ENCODE data around the gene PTPN13. TPM values are rescaled to one million over a fixed set of nuclear protein-coding genes. Genes with fewer than 3 reads are reported as not detected.

The PTPN13 gene
- total RNA-seq, 4 donors from 2014 or later, result 7.9 to 13.7 (median 9.4) TPM

DNA sequence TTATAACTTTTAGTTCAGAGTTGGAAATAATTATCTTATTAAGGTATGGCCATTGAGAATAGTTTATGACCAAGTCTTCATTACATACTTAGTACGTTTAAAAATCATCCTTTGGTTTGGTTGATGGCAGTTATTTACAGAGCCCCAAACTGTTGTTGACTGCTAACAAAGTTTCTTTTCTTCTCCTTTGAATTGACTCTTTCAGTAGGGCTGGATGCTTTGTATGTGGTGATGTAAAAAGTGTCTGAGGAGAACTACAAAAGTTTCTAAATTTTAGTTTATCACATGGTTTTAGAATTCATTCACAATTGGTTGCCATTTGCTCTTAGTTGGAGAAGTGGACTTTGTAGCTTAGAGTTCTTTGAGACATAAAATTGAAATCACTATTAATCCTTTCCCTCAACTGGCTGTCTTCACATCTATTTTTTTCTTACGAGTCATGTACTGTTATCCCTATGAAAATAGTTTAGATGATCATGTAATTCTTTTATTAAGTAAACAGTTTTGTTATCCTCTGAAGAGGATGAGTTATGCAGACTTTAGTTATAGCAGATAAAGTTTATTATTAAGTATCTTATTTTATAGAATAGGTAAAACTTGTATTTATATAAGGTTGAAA lies 14.8 kb downstream of the PTPN13 start:
- no peaks in the 10 kb centered on the region for H3K27me3 ChIP-seq
- H3K27ac ChIP-seq (replicated peaks in 1 of 4), result no peak overlapping the region
- WGBS, result 85% methylated on average over 2 of the region's 2 CpGs
- no peak for DNase-seq (ENCODE audit: extremely low spot score)
- H3K36me3 ChIP-seq, result no peaks in the 10 kb centered on the region
- intact Hi-C loops (cut with DNase I), result no loop called here
- H3K4me1 ChIP-seq, result no peaks in the 10 kb centered on the region
- no peak overlapping the region for H3K4me3 ChIP-seq
- no peak for TF ChIP-seq POLR2A (IDR thresholded peaks at IDR 0.05; ENCODE audit: low read depth)
- TF ChIP-seq POLR2AphosphoS5 (IDR thresholded peaks at IDR 0.05), result no peak
- no peak for TF ChIP-seq EP300 (IDR thresholded peaks at IDR 0.05)
- TF ChIP-seq, protein P1, sequence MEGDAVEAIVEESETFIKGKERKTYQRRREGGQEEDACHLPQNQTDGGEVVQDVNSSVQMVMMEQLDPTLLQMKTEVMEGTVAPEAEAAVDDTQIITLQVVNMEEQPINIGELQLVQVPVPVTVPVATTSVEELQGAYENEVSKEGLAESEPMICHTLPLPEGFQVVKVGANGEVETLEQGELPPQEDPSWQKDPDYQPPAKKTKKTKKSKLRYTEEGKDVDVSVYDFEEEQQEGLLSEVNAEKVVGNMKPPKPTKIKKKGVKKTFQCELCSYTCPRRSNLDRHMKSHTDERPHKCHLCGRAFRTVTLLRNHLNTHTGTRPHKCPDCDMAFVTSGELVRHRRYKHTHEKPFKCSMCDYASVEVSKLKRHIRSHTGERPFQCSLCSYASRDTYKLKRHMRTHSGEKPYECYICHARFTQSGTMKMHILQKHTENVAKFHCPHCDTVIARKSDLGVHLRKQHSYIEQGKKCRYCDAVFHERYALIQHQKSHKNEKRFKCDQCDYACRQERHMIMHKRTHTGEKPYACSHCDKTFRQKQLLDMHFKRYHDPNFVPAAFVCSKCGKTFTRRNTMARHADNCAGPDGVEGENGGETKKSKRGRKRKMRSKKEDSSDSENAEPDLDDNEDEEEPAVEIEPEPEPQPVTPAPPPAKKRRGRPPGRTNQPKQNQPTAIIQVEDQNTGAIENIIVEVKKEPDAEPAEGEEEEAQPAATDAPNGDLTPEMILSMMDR (IDR thresholded peaks at IDR 0.05), result no peak
- H3K9me3 ChIP-seq, result no peaks in the 10 kb centered on the region

DNA sequence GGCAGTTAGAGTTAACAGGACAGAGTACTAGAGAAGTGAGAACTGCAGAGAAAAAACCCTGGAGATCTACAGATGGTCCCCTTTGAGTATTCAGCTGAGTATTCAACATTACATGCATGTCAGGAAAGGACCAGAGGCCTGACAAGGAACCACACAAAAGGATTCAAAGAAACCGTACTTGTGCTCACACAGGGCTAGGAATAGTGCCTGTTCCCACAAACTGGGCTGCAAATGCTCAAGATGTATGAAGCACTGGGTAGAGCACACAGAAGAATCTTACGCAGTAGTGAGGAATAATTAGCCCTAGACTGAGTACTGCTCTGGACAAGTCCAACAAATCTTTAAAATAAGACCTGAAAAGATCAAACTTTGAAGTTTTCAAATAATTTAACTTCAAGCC lies 17.6 kb downstream of the PTPN13 start:
- no peak overlapping the region for H3K4me3 ChIP-seq
- H3K36me3 ChIP-seq, result no peaks in the 10 kb centered on the region
- intact Hi-C loops (cut with DNase I), result no loop called here
- no peak overlapping the region for H3K27ac ChIP-seq (replicated peaks in 1 of 4)
- 100% methylated on average over 2 of the region's 2 CpGs for WGBS
- no peaks in the 10 kb centered on the region for H3K9me3 ChIP-seq
- H3K27me3 ChIP-seq, result no peaks in the 10 kb centered on the region
- TF ChIP-seq POLR2AphosphoS5 (IDR thresholded peaks at IDR 0.05), result no peak
- TF ChIP-seq POLR2A (IDR thresholded peaks at IDR 0.05; ENCODE audit: low read depth), result no peak
- TF ChIP-seq, protein P1 (IDR thresholded peaks at IDR 0.05), result no peak
- TF ChIP-seq EP300 (IDR thresholded peaks at IDR 0.05), result no peak
- DNase-seq (ENCODE audit: extremely low spot score), result no peak
- no peaks in the 10 kb centered on the region for H3K4me1 ChIP-seq

DNA sequence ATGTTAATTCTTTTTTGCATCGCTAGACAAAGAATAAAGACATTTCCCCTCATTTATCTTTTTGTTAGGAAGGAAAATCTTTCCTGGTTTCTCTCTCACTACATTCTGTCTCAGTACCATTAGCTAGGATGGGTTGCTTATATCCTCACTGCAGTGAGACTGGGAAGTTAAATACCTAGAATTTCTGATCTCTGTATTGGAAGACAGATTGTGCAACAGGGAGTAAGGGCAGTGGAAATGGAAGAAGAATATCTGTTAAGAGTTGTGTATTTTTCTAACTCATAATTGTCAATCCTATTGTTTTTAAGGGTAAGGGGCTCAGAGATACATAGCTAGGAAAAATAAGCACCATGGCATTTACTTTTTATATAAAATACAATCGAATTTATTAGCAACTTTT lies 19.6 kb downstream of the PTPN13 start:
- no peak for DNase-seq (ENCODE audit: extremely low spot score)
- Histone ChIP-seq H3K9me3 (no peaks in the 10 kb centered on the region), H3K4me3 (no peak overlapping the region), H3K27me3 (no peaks in the 10 kb centered on the region), H3K27ac (replicated peaks in 1 of 4) (no peak overlapping the region), H3K36me3 (no peaks in the 10 kb centered on the region), H3K4me1 (no peaks in the 10 kb centered on the region)
- intact Hi-C loops (cut with DNase I), result no loop called here
- TF ChIP-seq EP300 (IDR thresholded peaks at IDR 0.05) (no peak), POLR2AphosphoS5 (IDR thresholded peaks at IDR 0.05) (no peak), POLR2A (IDR thresholded peaks at IDR 0.05; ENCODE audit: low read depth) (no peak)
- TF ChIP-seq, protein P1 (IDR thresholded peaks at IDR 0.05), result no peak
- WGBS, result 93% methylated on average over 2 of the region's 2 CpGs

DNA sequence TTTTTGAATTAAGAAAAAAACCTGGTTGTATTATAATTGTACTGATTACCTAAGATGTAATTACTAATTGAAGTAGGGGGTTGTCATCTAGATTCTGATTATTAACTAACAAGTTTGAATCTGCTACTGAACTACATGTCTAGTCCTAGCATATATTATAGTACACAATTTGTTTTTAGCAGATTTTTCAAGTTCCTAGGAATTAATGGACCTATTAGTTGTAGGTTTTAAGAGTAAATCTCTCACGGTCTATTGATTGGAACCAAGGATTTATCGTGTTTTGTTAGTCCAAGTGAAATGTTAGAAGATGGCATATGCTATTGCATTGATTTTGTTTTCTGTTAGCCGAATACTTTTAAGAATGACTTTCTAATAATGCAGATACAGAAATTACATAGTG lies 20.8 kb downstream of the PTPN13 start:
- no peak for DNase-seq (ENCODE audit: extremely low spot score)
- intact Hi-C loops (cut with DNase I), result no loop called here
- 96% methylated on average over 3 of the region's 3 CpGs for WGBS
- H3K36me3 ChIP-seq, result no peaks in the 10 kb centered on the region
- H3K9me3 ChIP-seq, result no peaks in the 10 kb centered on the region
- TF ChIP-seq, protein P1 (IDR thresholded peaks at IDR 0.05), result no peak
- TF ChIP-seq EP300 (IDR thresholded peaks at IDR 0.05) (no peak), POLR2AphosphoS5 (IDR thresholded peaks at IDR 0.05) (no peak), POLR2A (IDR thresholded peaks at IDR 0.05; ENCODE audit: low read depth) (no peak)
- no peaks in the 10 kb centered on the region for H3K4me1 ChIP-seq
- no peak overlapping the region for H3K27ac ChIP-seq (replicated peaks in 1 of 4)
- H3K4me3 ChIP-seq, result no peak overlapping the region
- H3K27me3 ChIP-seq, result no peaks in the 10 kb centered on the region

DNA sequence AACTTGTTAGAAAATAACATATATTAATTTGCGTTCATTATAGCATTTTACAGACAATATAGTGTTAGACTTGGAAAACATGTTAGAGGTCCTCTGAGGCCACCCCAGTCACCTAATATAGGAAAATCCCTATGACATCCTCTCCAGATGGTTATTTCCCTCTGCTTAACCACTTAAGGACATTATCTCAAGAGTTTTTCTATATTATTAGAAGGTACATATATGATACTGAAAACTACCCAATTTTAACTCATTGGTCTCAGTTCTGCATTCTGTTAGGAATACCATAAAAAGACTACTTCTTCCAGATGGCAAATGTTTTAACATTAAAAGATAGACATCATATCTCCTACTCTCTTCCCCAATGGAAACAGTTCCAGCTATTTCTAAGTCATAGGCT lies 21.4 kb downstream of the PTPN13 start:
- intact Hi-C loops (cut with DNase I), result no loop called here
- 74% methylated on average over 1 of the region's 1 CpG for WGBS
- TF ChIP-seq POLR2A (IDR thresholded peaks at IDR 0.05; ENCODE audit: low read depth) (no peak), EP300 (IDR thresholded peaks at IDR 0.05) (no peak), POLR2AphosphoS5 (IDR thresholded peaks at IDR 0.05) (no peak)
- TF ChIP-seq, protein P1 (IDR thresholded peaks at IDR 0.05), result no peak
- Histone ChIP-seq H3K9me3 (no peaks in the 10 kb centered on the region), H3K36me3 (no peaks in the 10 kb centered on the region), H3K4me1 (no peaks in the 10 kb centered on the region), H3K27ac (replicated peaks in 1 of 4) (no peak overlapping the region), H3K27me3 (no peaks in the 10 kb centered on the region), H3K4me3 (no peak overlapping the region)
- DNase-seq (ENCODE audit: extremely low spot score), result no peak

Data from esophagus muscularis mucosa (tissue), 4 donors.